Measurements from ENCODE around the gene MYH7.

The MYH7 gene

GRCh38 chr14:23435543-23436326 is at the start of gene MYH7:
MYH7 (minus strand) TSS chr14:23435660; CDS start chr14:23433732, 1,928 bp downstream.
- intact Hi-C loops (cut with micrococcal nuclease), result no loop called here
- no peaks in the 10 kb centered on the region for H3K36me3 Mint-ChIP-seq (ENCODE audit: low read depth)
- no peak within 1 kb of the TSS for H3K4me3 Mint-ChIP-seq
- no peak within 1 kb of the TSS for H3K27ac Mint-ChIP-seq
- H3K4me1 Mint-ChIP-seq (ENCODE audit: low read depth), result no peaks in the 10 kb centered on the region
- no peaks in the 10 kb centered on the region for H3K9me3 Mint-ChIP-seq
- peaks cover 5% of the 10 kb centered on the region for H3K27me3 Mint-ChIP-seq

GRCh38 chr14:23483236-23483854 is 47.9 kb upstream of the MYH7 start:
- H3K4me1 Mint-ChIP-seq (ENCODE audit: low read depth), result no peaks in the 10 kb centered on the region
- no peaks in the 10 kb centered on the region for H3K9me3 Mint-ChIP-seq
- H3K4me3 Mint-ChIP-seq, result no peak overlapping the region
- no peak overlapping the region for H3K27ac Mint-ChIP-seq
- peaks cover 47% of the 10 kb centered on the region for H3K36me3 Mint-ChIP-seq (ENCODE audit: low read depth)
- no peaks in the 10 kb centered on the region for H3K27me3 Mint-ChIP-seq
- intact Hi-C loops (cut with micrococcal nuclease), result no loop called here

- Mint-ChIP-seq H3K27me3 (no peaks in the 10 kb centered on the region), H3K27ac (no peak overlapping the region), H3K4me1 (ENCODE audit: low read depth) (no peaks in the 10 kb centered on the region), H3K36me3 (ENCODE audit: low read depth) (peaks cover 53% of the 10 kb centered on the region), H3K4me3 (no peak overlapping the region), H3K9me3 (no peaks in the 10 kb centered on the region)
- intact Hi-C loops (cut with micrococcal nuclease), result no loop called here
Observed at GRCh38 chr14:23482823-23483148, 47.3 kb upstream of the MYH7 start.

GRCh38 chr14:23481979-23482822 is 46.7 kb upstream of the MYH7 start:
- H3K4me3 Mint-ChIP-seq, result no peak overlapping the region
- intact Hi-C loops (cut with micrococcal nuclease), result no loop called here
- no peak overlapping the region for H3K27ac Mint-ChIP-seq
- no peaks in the 10 kb centered on the region for H3K4me1 Mint-ChIP-seq (ENCODE audit: low read depth)
- H3K27me3 Mint-ChIP-seq, result no peaks in the 10 kb centered on the region
- H3K36me3 Mint-ChIP-seq (ENCODE audit: low read depth), result peaks cover 55% of the 10 kb centered on the region
- H3K9me3 Mint-ChIP-seq, result no peaks in the 10 kb centered on the region

- Mint-ChIP-seq H3K4me3 (no peak overlapping the region), H3K27me3 (no peaks in the 10 kb centered on the region), H3K27ac (no peak overlapping the region), H3K9me3 (no peaks in the 10 kb centered on the region), H3K36me3 (ENCODE audit: low read depth) (peaks cover 55% of the 10 kb centered on the region), H3K4me1 (ENCODE audit: low read depth) (no peaks in the 10 kb centered on the region)
- intact Hi-C loops (cut with micrococcal nuclease), result no loop called here
Observed at GRCh38 chr14:23481362-23481970, 46.0 kb upstream of the MYH7 start.

- no peaks in the 10 kb centered on the region for H3K9me3 Mint-ChIP-seq
- H3K27me3 Mint-ChIP-seq, result no peaks in the 10 kb centered on the region
- H3K4me3 Mint-ChIP-seq, result no peak overlapping the region
- intact Hi-C loops (cut with micrococcal nuclease), result loop anchor here (1.0 kb wide), 2 partner anchors 61 to 81 kb away; no protein-coding TSS in a partner anchor
- H3K36me3 Mint-ChIP-seq (ENCODE audit: low read depth), result peaks cover 70% of the 10 kb centered on the region
- no peaks in the 10 kb centered on the region for H3K4me1 Mint-ChIP-seq (ENCODE audit: low read depth)
- no peak overlapping the region for H3K27ac Mint-ChIP-seq
Observed at GRCh38 chr14:23478109-23478759, 42.8 kb upstream of the MYH7 start.

GRCh38 chr14:23470947-23471346 is 35.5 kb upstream of the MYH7 start:
- no peak overlapping the region for H3K4me3 Mint-ChIP-seq
- H3K9me3 Mint-ChIP-seq, result no peaks in the 10 kb centered on the region
- peaks cover 2% of the 10 kb centered on the region for H3K27me3 Mint-ChIP-seq
- H3K4me1 Mint-ChIP-seq (ENCODE audit: low read depth), result no peaks in the 10 kb centered on the region
- no peak overlapping the region for H3K27ac Mint-ChIP-seq
- intact Hi-C loops (cut with micrococcal nuclease), result no loop called here
- peaks cover 54% of the 10 kb centered on the region for H3K36me3 Mint-ChIP-seq (ENCODE audit: low read depth)

GRCh38 chr14:23469906-23470403 is 34.5 kb upstream of the MYH7 start:
- H3K27ac Mint-ChIP-seq, result no peak overlapping the region
- peaks cover 44% of the 10 kb centered on the region for H3K36me3 Mint-ChIP-seq (ENCODE audit: low read depth)
- intact Hi-C loops (cut with micrococcal nuclease), result loop anchor here (1.0 kb wide), 1 partner anchor 149 kb away; the partner anchor contains the start of gene PABPN1
- H3K4me3 Mint-ChIP-seq, result peak overlapping the region; percentile 6
- H3K27me3 Mint-ChIP-seq, result peaks cover 2% of the 10 kb centered on the region
- no peaks in the 10 kb centered on the region for H3K9me3 Mint-ChIP-seq
- no peaks in the 10 kb centered on the region for H3K4me1 Mint-ChIP-seq (ENCODE audit: low read depth)

- Mint-ChIP-seq H3K9me3 (no peaks in the 10 kb centered on the region), H3K4me1 (ENCODE audit: low read depth) (no peaks in the 10 kb centered on the region), H3K27me3 (peaks cover 2% of the 10 kb centered on the region), H3K36me3 (ENCODE audit: low read depth) (peaks cover 38% of the 10 kb centered on the region), H3K27ac (no peak within 1 kb of the TSS), H3K4me3 (peak within 1 kb of the TSS; percentile 6)
- intact Hi-C loops (cut with micrococcal nuclease), result loop anchor here (1.0 kb wide), 1 partner anchor 148 kb away; the partner anchor contains the start of gene PABPN1
Observed at GRCh38 chr14:23469127-23469905, 33.9 kb upstream of the MYH7 start, which contains the start of gene NGDN. NGDN (plus strand) TSS chr14:23469703; CDS start chr14:23469716, 13 bp downstream.

- Mint-ChIP-seq H3K4me1 (ENCODE audit: low read depth) (no peaks in the 10 kb centered on the region), H3K27me3 (peaks cover 2% of the 10 kb centered on the region), H3K36me3 (ENCODE audit: low read depth) (peaks cover 32% of the 10 kb centered on the region), H3K27ac (no peak overlapping the region), H3K9me3 (no peaks in the 10 kb centered on the region), H3K4me3 (no peak overlapping the region)
- intact Hi-C loops (cut with micrococcal nuclease), result loop anchor here (1.0 kb wide), 1 partner anchor 147 kb away; the partner anchor contains the start of gene PABPN1
Observed at GRCh38 chr14:23468704-23469126, 33.3 kb upstream of the MYH7 start.

GRCh38 chr14:23465261-23465660 is 29.8 kb upstream of the MYH7 start:
- Mint-ChIP-seq H3K4me3 (no peak overlapping the region), H3K4me1 (ENCODE audit: low read depth) (no peaks in the 10 kb centered on the region), H3K27me3 (peaks cover 8% of the 10 kb centered on the region), H3K27ac (no peak overlapping the region), H3K36me3 (ENCODE audit: low read depth) (no peaks in the 10 kb centered on the region), H3K9me3 (no peaks in the 10 kb centered on the region)
- intact Hi-C loops (cut with micrococcal nuclease), result no loop called here

- no peaks in the 10 kb centered on the region for H3K9me3 Mint-ChIP-seq
- intact Hi-C loops (cut with micrococcal nuclease), result no loop called here
- H3K4me1 Mint-ChIP-seq (ENCODE audit: low read depth), result no peaks in the 10 kb centered on the region
- no peaks in the 10 kb centered on the region for H3K36me3 Mint-ChIP-seq (ENCODE audit: low read depth)
- H3K4me3 Mint-ChIP-seq, result no peak overlapping the region
- peaks cover 8% of the 10 kb centered on the region for H3K27me3 Mint-ChIP-seq
- no peak overlapping the region for H3K27ac Mint-ChIP-seq
Observed at GRCh38 chr14:23464700-23465099, 29.2 kb upstream of the MYH7 start.

Measured in dendritic cell treated with granulocyte-macrophage colony-stimulating factor and Interleukin-4, amounts not matched to agents 40 ng/mL and 50 ng/mL, for 4 days (primary cell).